H9 (cell line): Measurements from ENCODE around the gene ARHGEF10L. TPM values are rescaled to one million over a fixed set of nuclear protein-coding genes. Genes with fewer than 3 reads are reported as not detected.

ENCODE experiments used
- DNase-seq: peaks from one replicate; pipeline ENCODE4 v3.0.0-alpha.2; 2017
- H2AFZ ChIP-seq: one replicate; pipeline ENCODE4 v1.6.1; 2013; ENCODE audit warnings: mild to moderate bottlenecking, low read length, control low read depth, moderate library complexity
- H2AK5ac ChIP-seq: 2 replicates; pipeline ENCODE4 v1.6.1; 2013; ENCODE audit warnings: low read length, control low read depth, mixed read lengths; ENCODE audit not compliant: insufficient read length
- H2BK120ac ChIP-seq: one replicate; pipeline ENCODE4 v1.6.1; 2013; ENCODE audit warnings: low read depth, mild to moderate bottlenecking, low read length, control low read depth, inconsistent platforms; ENCODE audit not compliant: poor library complexity, severe bottlenecking
- H2BK12ac ChIP-seq: 2 replicates; pipeline ENCODE4 v1.6.1; 2013; ENCODE audit warnings: low read length, control low read depth, mixed read lengths, low read depth; ENCODE audit not compliant: insufficient read length
- H2BK15ac ChIP-seq: 2 replicates; pipeline ENCODE4 v1.6.1; 2013; ENCODE audit warnings: low read depth, low read length, control low read depth
- H2BK20ac ChIP-seq: one replicate; pipeline ENCODE4 v1.6.1; 2013; ENCODE audit warnings: low read depth, mild to moderate bottlenecking, low read length, control low read depth, inconsistent platforms; ENCODE audit not compliant: poor library complexity, severe bottlenecking
- H2BK5ac ChIP-seq: 2 replicates; pipeline ENCODE4 v1.6.1; 2013; ENCODE audit warnings: low read length, control low read depth, mixed read lengths; ENCODE audit not compliant: insufficient read length
- H3K14ac ChIP-seq: 2 replicates; pipeline ENCODE4 v1.6.1; 2013; ENCODE audit warnings: low read length, control low read depth; ENCODE audit not compliant: insufficient read depth
- H3K18ac ChIP-seq: 2 replicates; pipeline ENCODE4 v1.6.1; 2013; ENCODE audit warnings: low read depth, mild to moderate bottlenecking, mixed read lengths, low read length, control low read depth; ENCODE audit not compliant: insufficient read length
- H3K23ac ChIP-seq: 2 replicates; pipeline ENCODE4 v1.6.1; 2013; ENCODE audit warnings: low read length, control low read depth, mixed read lengths, low read depth; ENCODE audit not compliant: insufficient read length
- H3K23me2 ChIP-seq: 2 replicates; pipeline ENCODE4 v1.6.1; 2013; ENCODE audit warnings: low read depth, mild to moderate bottlenecking, mixed read lengths, low read length, control low read depth; ENCODE audit not compliant: insufficient read length, poor library complexity, severe bottlenecking
- H3K27ac ChIP-seq: 2 replicates; pipeline ENCODE4 v1.5.1; 2013; ENCODE audit warnings: low read length, control low read depth, mixed read lengths, low read depth; ENCODE audit not compliant: insufficient read length
- H3K27me3 ChIP-seq: 2 replicates; pipeline ENCODE4 v1.6.1; 2013; ENCODE audit warnings: low read length, control low read depth, inconsistent platforms; ENCODE audit not compliant: insufficient read depth
- H3K4ac ChIP-seq: 2 replicates; pipeline ENCODE4 v1.6.1; 2013; ENCODE audit warnings: low read depth, mild to moderate bottlenecking, control low read depth, inconsistent platforms, low read length, moderate library complexity
- H3K4me1 ChIP-seq: 2 replicates; pipeline ENCODE4 v1.6.1; 2013; ENCODE audit warnings: low read length, control low read depth, inconsistent platforms; ENCODE audit not compliant: insufficient read depth
- H3K4me2 ChIP-seq: 2 replicates; pipeline ENCODE4 v1.6.1; 2013; ENCODE audit warnings: low read length, control low read depth, mixed read lengths; ENCODE audit not compliant: insufficient read length, insufficient read depth
- H3K56ac ChIP-seq: 2 replicates; pipeline ENCODE4 v1.6.1; 2013; ENCODE audit warnings: low read depth, mild to moderate bottlenecking, mixed read lengths, low read length, control low read depth; ENCODE audit not compliant: insufficient read length
- H3K79me1 ChIP-seq: 2 replicates; pipeline ENCODE4 v1.6.1; 2013; ENCODE audit warnings: low read depth, mild to moderate bottlenecking, moderate library complexity, low read length, control low read depth, inconsistent platforms; ENCODE audit not compliant: insufficient read depth, poor library complexity, severe bottlenecking
- H3K79me2 ChIP-seq: 2 replicates; pipeline ENCODE4 v1.6.1; 2013; ENCODE audit warnings: low read length, control low read depth, inconsistent platforms; ENCODE audit not compliant: insufficient read depth
- H3K9ac ChIP-seq: 2 replicates; pipeline ENCODE4 v1.6.1; 2013; ENCODE audit warnings: low read length, control low read depth, mixed read lengths; ENCODE audit not compliant: insufficient read length; ENCODE audit errors: extremely low read depth
- H3K9me3 ChIP-seq: one replicate; pipeline ENCODE4 v1.6.1; 2013; ENCODE audit warnings: low read depth, low read length, inconsistent platforms; ENCODE audit not compliant: control insufficient read depth
- H3T11ph ChIP-seq: one replicate; pipeline ENCODE4 v1.6.1; 2013; ENCODE audit warnings: mild to moderate bottlenecking, low read length, control low read depth, inconsistent platforms
- H4K20me1 ChIP-seq: one replicate; pipeline ENCODE4 v1.6.1; 2013; ENCODE audit not compliant: control insufficient read depth, insufficient read length, insufficient read depth
- H4K5ac ChIP-seq: 2 replicates; pipeline ENCODE4 v1.6.1; 2013; ENCODE audit warnings: low read depth, mild to moderate bottlenecking, mixed read lengths, low read length, control low read depth; ENCODE audit not compliant: insufficient read length
- H4K8ac ChIP-seq: replicated peaks from 2 replicates; pipeline ENCODE4 v1.6.1; 2013; ENCODE audit warnings: low read length, control low read depth, mixed read lengths, low read depth; ENCODE audit not compliant: insufficient read length
- H4K91ac ChIP-seq: 2 replicates; pipeline ENCODE4 v1.6.1; 2013; ENCODE audit warnings: low read depth, mild to moderate bottlenecking, moderate library complexity, mixed read lengths, low read length, control low read depth; ENCODE audit not compliant: insufficient read length
- H3K27ac Mint-ChIP-seq, 3 experiments: 2 replicates in 2 of 3; 3 replicates in 1 of 3; pipeline ENCODE4 v1.8.0; 2020 to 2021; ENCODE audit warnings: mixed read lengths in 3 of 3, mild to moderate bottlenecking in 1 of 3, moderate library complexity in 1 of 3
- H3K27me3 Mint-ChIP-seq: 2 replicates; pipeline ENCODE4 v1.8.0; 2021; ENCODE audit warnings: low read depth, mild to moderate bottlenecking, moderate library complexity, mixed read lengths
- H3K36me3 Mint-ChIP-seq, 3 experiments: 2 replicates in 2 of 3; 3 replicates in 1 of 3; pipeline ENCODE4 v1.8.0; 2020 to 2021; ENCODE audit warnings: low read depth in 3 of 3, mixed read lengths in 3 of 3; ENCODE audit not compliant: insufficient read depth in 1 of 3
- H3K4me1 Mint-ChIP-seq, 2 experiments: 2 replicates each; pipeline ENCODE4 v1.8.0; 2020; ENCODE audit warnings: mixed read lengths in 2 of 2
- H3K4me3 Mint-ChIP-seq, 2 experiments: 2 replicates in 1 of 2; 3 replicates in 1 of 2; pipeline ENCODE4 v1.8.0; 2020 to 2021; ENCODE audit warnings: mild to moderate bottlenecking in 2 of 2, mixed read lengths in 2 of 2, moderate library complexity in 1 of 2
- H3K9me3 Mint-ChIP-seq, 2 experiments: 2 replicates in 1 of 2; 3 replicates in 1 of 2; pipeline ENCODE4 v1.8.0; 2020; ENCODE audit warnings: mild to moderate bottlenecking in 2 of 2, mixed read lengths in 2 of 2, moderate library complexity in 1 of 2
- WGBS: extraction: QIAGEN DNeasy Blood & Tissue Kit; methylation state at CpG from one replicate; pipeline ENCODE4 v1.1.7; 2013; ENCODE audit warnings: missing lambda C conversion rate, low lambda C conversion rate, mixed read lengths; ENCODE audit not compliant: insufficient read length; ENCODE audit errors: extremely low coverage; 5-methylcytosine and 5-hydroxymethylcytosine counted together
- total RNA-seq: library from RNA; stranded (reverse); gene quantifications from 2 replicates; pipeline ENCODE4 v1.2.1, GENCODE V29; 2021
- TF ChIP-seq, protein P1 (sequence below): fragments of 200-600 bp; sonication (generic); conservative IDR thresholded peaks from 3 replicates; pipeline ENCODE4 v1.8.0; 2021; ENCODE audit warnings: antibody characterized with exemption, mild to moderate bottlenecking

Gene ARHGEF10L
- total RNA-seq, 1 experiment from 2014 or later: 20.2 TPM

DNA sequence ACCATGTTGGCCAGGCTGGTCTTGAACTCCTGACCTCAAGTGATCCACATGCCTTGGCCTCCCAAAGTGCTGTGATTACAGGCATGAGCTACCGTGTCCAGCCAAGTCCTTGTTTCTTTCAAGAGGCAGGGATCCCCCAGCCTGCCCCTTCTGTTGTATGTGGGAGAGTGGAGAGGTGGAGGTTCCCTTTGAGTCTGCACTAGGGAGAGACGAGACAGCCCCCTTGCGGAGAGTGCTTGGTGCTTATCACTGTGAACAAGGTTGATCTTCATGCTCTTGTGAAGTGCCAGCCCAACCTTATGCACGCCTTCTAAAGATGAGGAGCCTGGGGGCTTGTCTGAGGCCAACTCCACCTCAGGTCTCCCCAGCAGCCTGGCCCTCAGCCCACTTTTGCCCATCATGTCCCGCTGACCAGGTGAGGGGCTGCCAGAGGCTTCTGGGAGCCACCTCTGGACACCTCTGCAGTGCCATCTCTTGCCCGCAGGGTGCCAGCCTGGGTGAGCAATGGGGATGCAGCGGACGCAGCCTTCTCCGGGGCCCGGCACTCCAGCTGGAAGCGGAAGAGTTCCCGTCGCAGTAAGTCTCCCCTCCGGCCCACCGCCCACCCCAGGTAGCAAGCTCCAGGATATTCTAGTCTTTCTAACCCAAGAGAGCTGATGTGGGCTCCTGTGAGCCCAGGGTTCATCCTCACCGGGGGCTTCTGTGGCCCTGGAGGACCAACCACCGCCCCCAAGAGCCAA is 62.3 kb downstream of the ARHGEF10L start:
- peaks cover 8 to 21% (median 15%) of the 10 kb centered on the region in 3 experiments for H3K36me3 Mint-ChIP-seq
- Histone ChIP-seq H3K9me3 (no peaks in the 10 kb centered on the region), H3T11ph (no peak overlapping the region), H3K56ac (no peak overlapping the region), H4K20me1 (no peaks in the 10 kb centered on the region), H2BK20ac (no peak overlapping the region), H3K79me1 (no peaks in the 10 kb centered on the region), H2AFZ (no peak overlapping the region), H3K4ac (no peak overlapping the region), H3K14ac (no peak overlapping the region), H4K5ac (no peak overlapping the region), H2BK12ac (no peak overlapping the region), H3K23ac (no peak overlapping the region), H4K91ac (peak overlapping the region; percentile 35), H3K18ac (no peak overlapping the region), H3K27me3 (no peaks in the 10 kb centered on the region), H3K27ac (no peak overlapping the region), H2BK5ac (no peak overlapping the region), H3K9ac (no peak overlapping the region), H3K4me2 (no peak overlapping the region), H3K79me2 (no peaks in the 10 kb centered on the region), H3K23me2 (no peaks in the 10 kb centered on the region), H4K8ac (no peak overlapping the region), H2BK120ac (no peak overlapping the region), H2BK15ac (no peak overlapping the region), H3K4me1 (no peaks in the 10 kb centered on the region; the same call in 1 of the 2 replicates), H2AK5ac (no peak overlapping the region)
- peaks cover 6 to 13% of the 10 kb centered on the region in 2 experiments for H3K4me1 Mint-ChIP-seq
- H3K4me3 Mint-ChIP-seq: no peak overlapping the region
- WGBS: no CpG with 5 or more reads among the region's 17 CpGs
- no peaks in the 10 kb centered on the region for H3K27me3 Mint-ChIP-seq
- no peaks in the 10 kb centered on the region for H3K9me3 Mint-ChIP-seq
- H3K27ac Mint-ChIP-seq: peak overlapping the region; percentile 68 to 83 (median 70); a peak in 2 of 7 replicates
- TF ChIP-seq, protein P1, sequence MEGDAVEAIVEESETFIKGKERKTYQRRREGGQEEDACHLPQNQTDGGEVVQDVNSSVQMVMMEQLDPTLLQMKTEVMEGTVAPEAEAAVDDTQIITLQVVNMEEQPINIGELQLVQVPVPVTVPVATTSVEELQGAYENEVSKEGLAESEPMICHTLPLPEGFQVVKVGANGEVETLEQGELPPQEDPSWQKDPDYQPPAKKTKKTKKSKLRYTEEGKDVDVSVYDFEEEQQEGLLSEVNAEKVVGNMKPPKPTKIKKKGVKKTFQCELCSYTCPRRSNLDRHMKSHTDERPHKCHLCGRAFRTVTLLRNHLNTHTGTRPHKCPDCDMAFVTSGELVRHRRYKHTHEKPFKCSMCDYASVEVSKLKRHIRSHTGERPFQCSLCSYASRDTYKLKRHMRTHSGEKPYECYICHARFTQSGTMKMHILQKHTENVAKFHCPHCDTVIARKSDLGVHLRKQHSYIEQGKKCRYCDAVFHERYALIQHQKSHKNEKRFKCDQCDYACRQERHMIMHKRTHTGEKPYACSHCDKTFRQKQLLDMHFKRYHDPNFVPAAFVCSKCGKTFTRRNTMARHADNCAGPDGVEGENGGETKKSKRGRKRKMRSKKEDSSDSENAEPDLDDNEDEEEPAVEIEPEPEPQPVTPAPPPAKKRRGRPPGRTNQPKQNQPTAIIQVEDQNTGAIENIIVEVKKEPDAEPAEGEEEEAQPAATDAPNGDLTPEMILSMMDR: peak; percentile 51
- peak; percentile 67 for DNase-seq
